Breast epithelium (tissue), 4 donors: ENCODE measurements around the gene ASCC2. TPM values are rescaled to one million over a fixed set of nuclear protein-coding genes. Genes with fewer than 3 reads are reported as not detected.
"Not testable (repeated sequence)": the region's sequence is repeated elsewhere in the genome, so short reads cannot be mapped to it uniquely, and the experiment has no call there.

Experiments used
- DNase-seq, 2 donors: peaks; one replicate each; pipeline ENCODE4 v3.0.0-alpha.2; 2019; ENCODE audit warnings: low spot score in 2 of 2
- H3K27ac ChIP-seq, 2 donors: fragments of 200-600 bp; sonication (generic) in 1 of 2; one replicate each; pipeline ENCODE4 v1.5.1; 2016 to 2019; ENCODE audit warnings: mild to moderate bottlenecking in 1 of 2
- H3K27me3 ChIP-seq, 2 donors: fragments of 200-600 bp; sonication (generic) in 1 of 2; one replicate each; pipeline versions ENCODE4 v1.5.1 to v1.6.0; 2017 to 2019; ENCODE audit warnings: control low read depth in 1 of 2, mild to moderate bottlenecking in 1 of 2
- H3K36me3 ChIP-seq: fragments of 200-600 bp; one replicate; pipeline ENCODE4 v1.5.1; 2019
- H3K4me1 ChIP-seq, 2 donors: fragments of 200-600 bp; sonication (generic); one replicate each; pipeline ENCODE4 v1.5.1; 2016 to 2019; ENCODE audit warnings: control low read depth in 1 of 2
- H3K4me3 ChIP-seq, 3 donors: fragments of 200-600 bp; sonication (generic); 1 replicate in 2 of 3; 2 replicates in 1 of 3; pipeline ENCODE4 v1.5.1; 2016 to 2019; ENCODE audit warnings: mild to moderate bottlenecking in 3 of 3, moderate library complexity in 2 of 3
- H3K9me3 ChIP-seq, 2 donors: fragments of 200-600 bp; sonication (generic) in 1 of 2; one replicate each; pipeline ENCODE4 v1.5.1; 2016 to 2019; ENCODE audit warnings: control low read depth in 1 of 2
- CTCF ChIP-seq, 3 donors: fragments of 450-650 bp; IDR thresholded peaks; one replicate each; pipeline ENCODE4 v1.5.1; 2016 to 2017; ENCODE audit warnings: antibody characterized with exemption in 3 of 3, mild to moderate bottlenecking in 3 of 3, moderate library complexity in 3 of 3
- POLR2A ChIP-seq: fragments of 450-650 bp; IDR thresholded peaks from one replicate; pipeline ENCODE4 v1.6.1; 2016; ENCODE audit warnings: antibody characterized with exemption, mild to moderate bottlenecking, moderate library complexity
- POLR2AphosphoS5 ChIP-seq, 3 donors: sonication (generic); formaldehyde crosslinking; IDR thresholded peaks; one replicate each; pipeline ENCODE4 v1.6.1; 2017; ENCODE audit warnings: antibody characterized with exemption in 3 of 3
- intact Hi-C: fragments of 100-400 bp; cut with DNase I; formaldehyde crosslinking; loops from one replicate; pipeline ENCODE4 v1.15.1; 2023; ENCODE audit warnings: low total_unique reads
- total RNA-seq, 3 donors: library from RNA; depleted of rRNA; stranded (reverse); fragments of >200 nt; gene quantifications; one replicate each; pipeline ENCODE4 v1.1.0, GENCODE V29; 2016

The ASCC2 gene
- total RNA-seq, 3 donors from 2014 or later = 37.0 to 60.3 (median 45.8) TPM

- Histone ChIP-seq H3K27ac (peak overlapping the region; percentile 10 to 35), H3K9me3 (peaks cover 0 to 6% of the 10 kb centered on the region in 2 donors)
Measured at GRCh38 chr22:29842172-29842571, 4.1 kb upstream of the ASCC2 start.

GRCh38 chr22:29840498-29840897 lies 2.4 kb upstream of the ASCC2 start:
- no peak overlapping the region for H3K27ac ChIP-seq
- no peak for TF ChIP-seq POLR2AphosphoS5 (IDR thresholded peaks at IDR 0.05)
- TF ChIP-seq CTCF (IDR thresholded peaks at IDR 0.05) = no peak
- no peak for TF ChIP-seq POLR2A
- intact Hi-C loops = no loop called here
- no peaks in the 10 kb centered on the region for H3K27me3 ChIP-seq
- no peak overlapping the region for H3K4me3 ChIP-seq
- H3K4me1 ChIP-seq = peaks cover 0 to 9% of the 10 kb centered on the region in 2 donors
- no peaks in the 10 kb centered on the region for H3K36me3 ChIP-seq
- no peak for DNase-seq
- no peaks in the 10 kb centered on the region for H3K9me3 ChIP-seq

More at GRCh38 chr22:29842172-29842571, 4.1 kb upstream of the ASCC2 start:
- Histone ChIP-seq H3K36me3 (no peaks in the 10 kb centered on the region), H3K4me1 (peaks cover 0 to 5% of the 10 kb centered on the region in 2 donors), H3K27me3 (no peaks in the 10 kb centered on the region), H3K4me3 (no peak overlapping the region)
- TF ChIP-seq POLR2AphosphoS5 (IDR thresholded peaks at IDR 0.05) = no peak
- TF ChIP-seq CTCF (IDR thresholded peaks at IDR 0.05) = no peak
- no peak for TF ChIP-seq POLR2A
- DNase-seq = no peak
- intact Hi-C loops = no loop called here

GRCh38 chr22:29839039-29839438 lies 965 bp upstream of the ASCC2 start:
- no peak for DNase-seq
- Histone ChIP-seq H3K27me3 (no peaks in the 10 kb centered on the region), H3K27ac (peak overlapping the region in 1 of 2 donors; percentile 87), H3K9me3 (no peaks in the 10 kb centered on the region), H3K36me3 (no peaks in the 10 kb centered on the region), H3K4me1 (peaks cover 0 to 9% of the 10 kb centered on the region in 2 donors), H3K4me3 (no peak overlapping the region)
- intact Hi-C loops = no loop called here
- TF ChIP-seq CTCF (IDR thresholded peaks at IDR 0.05) = no peak
- no peak for TF ChIP-seq POLR2A
- TF ChIP-seq POLR2AphosphoS5 (IDR thresholded peaks at IDR 0.05) = no peak

GRCh38 chr22:29838599-29838956 lies 504 bp upstream of the ASCC2 start:
- H3K4me3 ChIP-seq = peak overlapping the region; percentile 88 to 93 (median 93)
- H3K4me1 ChIP-seq = peaks cover 0 to 9% of the 10 kb centered on the region in 2 donors
- no peaks in the 10 kb centered on the region for H3K27me3 ChIP-seq
- H3K9me3 ChIP-seq = no peaks in the 10 kb centered on the region
- no peak for DNase-seq
- no peaks in the 10 kb centered on the region for H3K36me3 ChIP-seq
- peak overlapping the region; percentile 86 to 87 for H3K27ac ChIP-seq
- intact Hi-C loops = no loop called here
- TF ChIP-seq CTCF (IDR thresholded peaks at IDR 0.05) = no peak
- TF ChIP-seq POLR2A = no peak
- no peak for TF ChIP-seq POLR2AphosphoS5 (IDR thresholded peaks at IDR 0.05)

- H3K27me3 ChIP-seq, H3K4me1 ChIP-seq, H3K27ac ChIP-seq, intact Hi-C loops, H3K36me3 ChIP-seq, DNase-seq, H3K9me3 ChIP-seq: not testable (repeated sequence)
- H3K4me3 ChIP-seq = peak overlapping the region in 2 of 3 donors; percentile 88 to 93
Measured at GRCh38 chr22:29836791-29837370, 1.2 kb downstream of the ASCC2 start.
